GDM1 (cell line): ENCODE results near the gene TUBGCP3.

Source experiments
- DNase-seq: peaks from one replicate; lab custom pipeline; 2025; lab: John Stamatoyannopoulos, UW

TUBGCP3 gene

GRCh38 chr13:112453874-112454647, 133.9 kb downstream of the TUBGCP3 start:
- no peak for DNase-seq

GRCh38 chr13:112453207-112453829, 134.6 kb downstream of the TUBGCP3 start:
- no peak for DNase-seq

GRCh38 chr13:112452380-112453206, 135.4 kb downstream of the TUBGCP3 start:
- DNase-seq = no peak

GRCh38 chr13:112451512-112452379, 136.2 kb downstream of the TUBGCP3 start:
- no peak for DNase-seq

GRCh38 chr13:112450904-112451240, 137.1 kb downstream of the TUBGCP3 start:
- no peak for DNase-seq

GRCh38 chr13:112450118-112450903, 137.6 kb downstream of the TUBGCP3 start:
- no peak for DNase-seq

GRCh38 chr13:112449545-112449930, 138.4 kb downstream of the TUBGCP3 start:
- DNase-seq = no peak

GRCh38 chr13:112448621-112449544, 139.1 kb downstream of the TUBGCP3 start:
- DNase-seq = no peak

GRCh38 chr13:112447761-112448603, 140.0 kb downstream of the TUBGCP3 start:
- no peak for DNase-seq

- DNase-seq = no peak
These were observed 140.6 kb downstream of the TUBGCP3 start for GRCh38 chr13:112447306-112447705.

GRCh38 chr13:112446867-112447266, 141.1 kb downstream of the TUBGCP3 start:
- no peak for DNase-seq

GRCh38 chr13:112446347-112446861, 141.5 kb downstream of the TUBGCP3 start:
- no peak for DNase-seq

GRCh38 chr13:112445411-112446271, 142.3 kb downstream of the TUBGCP3 start:
- DNase-seq = no peak

GRCh38 chr13:112444416-112445399, 143.2 kb downstream of the TUBGCP3 start:
- no peak for DNase-seq

GRCh38 chr13:112443995-112444311, 144.0 kb downstream of the TUBGCP3 start:
- DNase-seq = peak; percentile 30

GRCh38 chr13:112443191-112443994, 144.6 kb downstream of the TUBGCP3 start:
- no peak for DNase-seq
